GM19351 (cell line): Measurements from ENCODE around the gene SAMD14.
"Not testable (repeated sequence)": the region's sequence is repeated elsewhere in the genome, so short reads cannot be mapped to it uniquely, and the experiment has no call there.

Source experiments
- ATAC-seq: cut with Tn5 transposase; IDR thresholded peaks from one replicate; pipeline ENCODE4 v1.9.1; 2021; ENCODE audit warnings: mild to moderate bottlenecking, moderate library complexity; ENCODE audit not compliant: unreplicated experiment

The SAMD14 gene

DNA sequence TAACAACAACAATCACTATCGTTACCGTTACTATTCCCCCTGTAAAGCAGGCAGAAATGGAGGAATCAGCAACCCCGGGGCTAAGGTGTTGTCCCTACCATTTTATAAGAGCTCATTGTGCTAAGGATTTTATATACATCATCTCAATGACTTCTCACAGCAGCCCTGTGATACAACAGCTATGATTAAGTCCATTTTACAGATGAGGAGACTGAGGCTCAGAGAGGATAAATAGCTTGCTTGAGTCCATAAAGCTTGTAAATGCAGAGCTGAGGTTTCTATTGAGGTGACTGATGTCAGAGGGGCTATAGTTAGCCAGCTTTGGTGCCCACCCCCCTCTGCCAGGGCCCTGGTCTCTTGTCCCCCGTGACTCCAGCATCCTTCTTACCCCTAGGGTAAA lies 51.5 kb downstream of the SAMD14 start:
- ATAC-seq: no peak

- ATAC-seq: no peak
Observed at GRCh38 chr17:50076591-50077235, 53.2 kb downstream of the SAMD14 start.

DNA sequence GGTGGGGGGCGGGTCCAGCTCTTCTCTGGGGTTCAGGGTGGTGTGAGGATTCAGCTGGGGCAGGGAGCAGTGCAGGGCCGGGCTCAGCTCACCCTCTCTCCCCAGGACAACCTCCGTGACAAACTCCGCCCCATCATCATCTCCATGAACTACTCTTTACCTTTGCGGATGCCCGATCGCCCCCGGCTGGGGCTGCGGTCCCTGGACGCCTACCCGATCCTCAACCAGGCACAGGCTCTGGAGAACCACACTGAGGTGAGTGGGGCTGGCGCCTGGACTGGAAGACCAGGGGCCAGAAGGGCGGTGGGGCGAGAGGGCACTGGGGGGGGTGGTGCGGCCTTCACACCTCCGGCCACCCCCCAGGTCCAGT lies 53.8 kb downstream of the SAMD14 start:
- ATAC-seq: no peak

DNA sequence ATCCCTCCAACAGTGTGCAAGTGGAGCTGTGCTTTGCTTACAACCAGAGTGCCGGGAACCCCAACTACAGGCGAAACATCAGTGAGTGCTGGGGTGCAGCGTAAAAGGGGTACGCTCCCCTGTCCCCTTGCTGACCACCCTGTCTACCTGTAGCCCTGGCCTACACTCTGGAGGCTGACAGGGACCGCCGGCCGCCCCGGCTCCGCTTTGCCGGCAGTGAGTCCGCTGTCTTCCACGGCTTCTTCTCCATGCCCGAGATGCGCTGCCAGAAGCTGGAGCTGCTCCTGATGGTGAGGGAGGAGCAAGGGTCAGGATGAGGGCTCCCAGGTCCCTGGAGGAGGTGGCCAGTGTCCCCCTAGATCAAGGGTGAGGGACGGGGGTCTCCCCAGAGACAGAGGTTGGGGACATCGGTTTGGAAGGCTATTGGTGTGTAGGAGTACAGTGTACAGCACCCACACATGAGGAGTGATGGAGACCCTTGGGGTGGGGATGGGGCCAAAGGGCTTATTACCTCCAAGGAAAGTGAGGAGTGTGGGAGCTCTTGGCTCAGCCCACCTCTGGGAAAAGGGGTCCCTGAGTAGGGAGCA lies 54.4 kb downstream of the SAMD14 start:
- ATAC-seq: no peak

DNA sequence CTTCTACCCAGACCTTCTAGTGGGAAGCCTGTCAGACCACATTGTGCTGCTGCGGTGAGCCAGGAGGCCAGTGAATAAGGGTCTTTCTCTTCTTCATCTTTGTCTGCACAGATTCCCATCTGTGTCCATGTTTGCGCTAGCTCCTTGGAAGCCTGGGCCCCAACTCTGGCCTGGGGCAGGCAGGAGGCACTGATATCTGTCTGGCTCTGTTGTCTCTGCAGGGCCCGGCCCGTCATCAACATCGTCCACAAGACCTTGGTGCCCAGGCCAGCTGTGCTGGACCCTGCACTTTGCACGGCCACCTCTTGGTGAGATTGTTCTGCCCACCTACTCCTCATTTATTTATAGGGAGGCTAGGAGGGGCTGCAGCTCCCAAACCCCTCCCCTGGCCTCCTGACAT lies 55.7 kb downstream of the SAMD14 start:
- no peak for ATAC-seq

- no peak for ATAC-seq
Observed at GRCh38 chr17:50072925-50073324, 57.0 kb downstream of the SAMD14 start.

GRCh38 chr17:50072130-50072529 lies 57.8 kb downstream of the SAMD14 start:
- ATAC-seq: no peak

- ATAC-seq: no peak
Observed at GRCh38 chr17:50071692-50072091, 58.3 kb downstream of the SAMD14 start.

DNA sequence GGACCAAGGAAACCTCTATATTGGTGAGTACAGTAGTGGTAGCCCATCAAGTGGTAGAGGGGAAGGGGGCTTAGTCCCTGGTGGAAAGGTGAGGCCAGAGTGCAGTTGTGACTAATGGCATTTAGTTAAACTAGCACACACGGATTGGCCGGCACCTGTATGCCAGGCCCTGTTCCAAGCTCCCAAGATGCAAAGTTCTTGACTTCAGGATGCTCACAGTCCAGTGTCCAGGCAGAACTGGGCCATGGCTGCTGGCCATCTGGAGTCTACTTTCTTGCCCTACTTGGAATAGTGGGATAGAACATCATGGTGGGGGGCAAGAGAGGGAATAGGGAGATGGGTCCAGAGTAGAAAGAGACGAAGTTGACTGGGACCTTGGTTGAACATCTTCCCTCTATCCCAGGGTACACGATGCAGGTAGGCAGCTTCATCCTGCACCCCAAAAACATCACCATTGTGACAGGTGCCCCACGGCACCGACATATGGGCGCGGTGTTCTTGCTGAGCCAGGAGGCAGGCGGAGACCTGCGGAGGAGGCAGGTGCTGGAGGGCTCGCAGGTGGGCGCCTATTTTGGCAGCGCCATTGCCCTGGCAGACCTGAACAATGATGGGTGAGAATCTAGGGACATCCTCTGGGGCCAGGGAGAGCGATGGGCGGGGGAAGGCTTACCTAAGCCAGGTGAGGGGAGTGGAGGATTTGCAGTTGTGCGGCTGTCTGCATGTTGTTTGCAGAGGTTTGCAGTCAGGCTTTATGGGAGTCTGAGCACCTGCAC lies 58.9 kb downstream of the SAMD14 start:
- no peak for ATAC-seq

- ATAC-seq: no peak
Observed at GRCh38 chr17:50067996-50068395, 62.0 kb downstream of the SAMD14 start.

GRCh38 chr17:50066995-50067394 lies 63.0 kb downstream of the SAMD14 start:
- no peak for ATAC-seq

GRCh38 chr17:50065056-50065455 lies 64.9 kb downstream of the SAMD14 start:
- no peak for ATAC-seq

DNA sequence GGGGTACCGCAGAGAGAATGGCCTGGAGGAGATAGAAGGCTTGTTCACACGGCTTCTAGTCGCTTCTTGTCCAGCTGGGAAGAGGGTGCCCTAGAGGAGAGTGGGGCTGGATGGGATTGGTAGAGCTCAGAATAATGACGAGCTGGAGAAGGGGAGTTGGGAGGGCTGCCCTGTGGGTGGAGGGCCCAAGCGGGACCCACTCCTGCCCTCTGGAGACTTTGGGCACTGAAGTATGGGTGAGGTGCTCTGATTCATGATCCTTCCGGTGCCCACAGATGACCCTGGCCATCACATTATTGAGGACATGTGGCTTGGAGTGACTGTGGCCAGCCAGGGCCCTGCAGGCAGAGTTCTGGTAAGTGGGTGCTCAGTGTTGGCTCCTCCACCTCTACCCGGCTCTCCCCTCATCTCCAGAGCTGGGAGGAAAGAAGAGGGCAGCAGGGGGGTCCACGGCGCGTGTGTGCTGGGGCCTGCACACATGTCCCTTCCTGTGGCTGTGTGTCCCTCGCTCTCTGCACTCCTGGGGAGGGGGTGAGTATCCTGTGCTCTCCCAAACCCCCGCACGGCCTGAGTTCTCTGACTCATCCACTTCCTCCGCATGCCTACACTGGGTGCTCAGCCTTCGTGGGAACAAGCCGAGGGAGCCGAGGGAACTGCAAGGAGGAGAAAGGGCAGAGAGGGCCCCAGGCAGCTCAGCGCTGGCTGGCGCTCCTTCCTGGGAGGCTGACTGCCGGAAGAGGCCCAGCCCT lies 65.5 kb downstream of the SAMD14 start:
- ATAC-seq: no peak

GRCh38 chr17:50063561-50064252 lies 66.3 kb downstream of the SAMD14 start:
- no peak for ATAC-seq

DNA sequence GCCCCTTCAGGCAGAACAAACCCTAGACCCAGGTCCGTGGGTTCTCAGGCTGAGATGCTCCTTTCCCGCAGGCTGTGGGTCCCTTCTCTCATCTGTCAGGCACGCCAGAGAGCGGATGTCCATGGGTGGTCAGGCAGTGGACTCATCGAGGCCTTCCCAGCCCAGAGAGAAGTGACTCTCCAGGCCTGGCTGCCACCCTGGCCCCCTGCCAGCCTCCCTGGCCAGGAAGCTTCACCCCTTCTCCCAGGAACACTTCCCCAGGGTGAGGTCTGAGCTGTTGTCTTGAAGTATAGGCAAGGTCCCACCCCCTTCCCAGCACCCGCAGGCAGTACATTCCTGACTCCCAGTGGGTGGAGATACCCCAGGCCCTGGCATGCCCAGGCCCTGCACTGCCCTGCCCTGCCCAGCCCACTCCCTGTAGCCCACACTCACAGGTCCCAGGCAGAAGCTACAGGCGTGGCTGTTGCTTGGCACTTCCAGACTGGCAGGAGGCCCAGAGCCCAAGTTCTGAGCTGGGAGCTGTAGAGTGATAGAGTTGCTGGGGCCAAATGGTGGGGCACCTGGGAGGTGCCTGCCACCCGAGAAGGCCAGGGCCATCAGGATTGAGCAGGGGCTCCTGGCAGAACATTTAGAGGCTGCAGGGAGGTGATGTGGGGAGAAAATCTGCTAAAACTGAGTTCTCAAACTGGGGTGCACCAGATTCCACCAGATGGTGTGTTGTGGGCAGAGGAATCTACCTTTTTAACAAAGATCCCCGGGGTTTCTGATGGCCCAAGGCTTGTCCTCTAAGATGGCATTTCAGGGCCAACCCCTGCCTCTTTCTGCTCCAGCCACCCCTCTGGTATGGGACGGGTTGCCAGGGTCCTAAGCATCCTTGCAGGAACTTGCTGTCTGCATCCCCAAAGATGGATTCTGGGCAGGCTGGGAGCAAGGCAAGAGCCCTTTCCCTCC lies 67.4 kb downstream of the SAMD14 start:
- ATAC-seq: no peak

GRCh38 chr17:50061713-50062045 lies 68.3 kb downstream of the SAMD14 start:
- not testable (repeated sequence) for ATAC-seq

DNA sequence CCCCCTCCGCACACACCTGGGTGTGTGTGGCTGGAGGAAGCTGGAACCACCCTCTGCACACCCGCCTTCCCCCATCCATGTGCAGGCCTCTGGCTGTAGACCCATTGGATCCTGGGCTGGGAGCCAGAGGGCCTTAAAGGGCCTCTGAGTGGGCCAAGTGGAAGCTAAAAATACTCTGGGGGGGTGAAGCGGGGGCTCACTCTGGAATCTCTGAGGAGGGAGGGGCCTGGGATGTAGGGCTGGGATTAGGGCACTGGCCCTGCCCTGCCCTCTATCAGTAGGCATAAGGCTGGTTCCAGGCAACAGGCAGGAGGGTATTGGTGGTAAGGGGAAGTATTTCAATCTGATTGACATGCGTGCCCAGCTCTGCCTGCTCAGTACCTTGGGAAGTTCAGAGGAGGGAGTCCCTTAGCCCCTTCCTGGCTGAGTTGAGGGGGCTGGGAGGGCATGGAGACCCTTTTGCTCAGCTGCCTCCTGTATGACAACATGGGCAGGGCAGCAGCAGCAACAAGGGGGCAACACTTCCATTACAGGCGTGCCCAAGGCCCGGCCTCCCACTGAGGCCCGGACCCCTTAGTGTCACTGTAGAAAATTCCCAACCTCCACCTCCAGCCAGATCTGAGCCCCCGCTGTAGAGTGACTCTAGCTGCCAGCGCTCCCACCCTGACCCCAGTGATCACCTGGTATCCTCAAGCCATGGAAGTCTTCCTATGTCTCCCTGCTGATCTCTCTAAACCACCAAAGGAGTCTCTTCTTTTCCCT lies 68.8 kb downstream of the SAMD14 start:
- no peak for ATAC-seq
